ENCODE measurements around the gene CRYGC. TPM values are rescaled to one million over a fixed set of nuclear protein-coding genes. Genes with fewer than 3 reads are reported as not detected.

Gene CRYGC, protein sequence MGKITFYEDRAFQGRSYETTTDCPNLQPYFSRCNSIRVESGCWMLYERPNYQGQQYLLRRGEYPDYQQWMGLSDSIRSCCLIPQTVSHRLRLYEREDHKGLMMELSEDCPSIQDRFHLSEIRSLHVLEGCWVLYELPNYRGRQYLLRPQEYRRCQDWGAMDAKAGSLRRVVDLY
- not detected for total RNA-seq

GRCh38 chr2:208129744-208130711 is at the start of gene CRYGC:
Gene CRYGC, minus strand, starts transcription at chr2:208129828. Its CDS starts 36 bp downstream, at chr2:208129792.
- ChIA-PET POLR2A (no interaction called here), CTCF (no interaction called here)
- peaks cover 7% of the 10 kb centered on the region for H3K4me1 Mint-ChIP-seq
- H3K36me3 Mint-ChIP-seq (ENCODE audit: low read depth), result no peaks in the 10 kb centered on the region
- peaks cover 11% of the 10 kb centered on the region for H3K27me3 Mint-ChIP-seq
- no peak within 1 kb of the TSS for H3K4me3 Mint-ChIP-seq
- no peaks in the 10 kb centered on the region for H3K9me3 Mint-ChIP-seq
- no peak within 1 kb of the TSS for H3K27ac Mint-ChIP-seq
- no peak for DNase-seq

DNA sequence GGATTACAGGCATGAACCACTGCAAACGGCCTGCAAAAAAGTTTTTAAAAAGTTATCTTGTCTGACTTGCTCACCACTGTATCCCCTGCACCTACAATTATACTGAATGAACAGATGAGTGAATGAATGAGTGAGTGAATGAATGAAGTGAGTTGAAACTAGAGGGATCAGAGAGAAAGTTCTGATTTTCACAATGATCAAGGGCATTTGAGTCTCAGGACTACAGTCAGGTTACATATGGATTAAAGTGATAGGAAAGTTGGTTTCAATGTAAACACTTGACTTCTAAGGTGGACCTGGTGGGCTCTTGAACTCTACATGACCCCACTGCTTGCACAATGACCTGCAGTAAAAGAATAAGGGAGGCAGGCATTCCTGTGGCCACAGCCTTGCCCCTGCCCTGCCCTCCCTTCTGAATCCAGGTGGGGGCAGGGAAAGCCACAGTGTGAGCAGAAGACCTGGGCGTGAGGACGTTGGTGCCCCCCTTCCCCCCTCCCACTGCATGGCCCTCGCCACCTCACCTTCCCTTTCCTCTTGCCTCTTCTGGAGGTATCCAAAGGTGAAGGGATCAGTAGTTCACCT is 49.5 kb upstream of the CRYGC start:
- CTCF ChIA-PET, result no interaction called here
- Mint-ChIP-seq H3K9me3 (no peaks in the 10 kb centered on the region), H3K4me1 (peaks cover 3% of the 10 kb centered on the region), H3K4me3 (no peak overlapping the region), H3K36me3 (ENCODE audit: low read depth) (no peaks in the 10 kb centered on the region), H3K27me3 (peaks cover 8% of the 10 kb centered on the region), H3K27ac (no peak overlapping the region)
- DNase-seq, result no peak
- POLR2A ChIA-PET, result no interaction called here

- POLR2A ChIA-PET, result no interaction called here
- DNase-seq, result no peak
- H3K36me3 Mint-ChIP-seq (ENCODE audit: low read depth), result no peaks in the 10 kb centered on the region
- H3K27ac Mint-ChIP-seq, result no peak overlapping the region
- no peaks in the 10 kb centered on the region for H3K27me3 Mint-ChIP-seq
- no peaks in the 10 kb centered on the region for H3K9me3 Mint-ChIP-seq
- CTCF ChIA-PET, result interaction anchor here (0.6 to 1.3 kb wide), 5 partner anchors 8 to 1692 kb away, joined by 3 to 10 read pairs (median 3); partner anchors contain the start of gene IDH1
- no peak overlapping the region for H3K4me3 Mint-ChIP-seq
- H3K4me1 Mint-ChIP-seq, result peaks cover 5% of the 10 kb centered on the region
These were observed 46.2 kb upstream of the CRYGC start for GRCh38 chr2:208175840-208176153.

DNA sequence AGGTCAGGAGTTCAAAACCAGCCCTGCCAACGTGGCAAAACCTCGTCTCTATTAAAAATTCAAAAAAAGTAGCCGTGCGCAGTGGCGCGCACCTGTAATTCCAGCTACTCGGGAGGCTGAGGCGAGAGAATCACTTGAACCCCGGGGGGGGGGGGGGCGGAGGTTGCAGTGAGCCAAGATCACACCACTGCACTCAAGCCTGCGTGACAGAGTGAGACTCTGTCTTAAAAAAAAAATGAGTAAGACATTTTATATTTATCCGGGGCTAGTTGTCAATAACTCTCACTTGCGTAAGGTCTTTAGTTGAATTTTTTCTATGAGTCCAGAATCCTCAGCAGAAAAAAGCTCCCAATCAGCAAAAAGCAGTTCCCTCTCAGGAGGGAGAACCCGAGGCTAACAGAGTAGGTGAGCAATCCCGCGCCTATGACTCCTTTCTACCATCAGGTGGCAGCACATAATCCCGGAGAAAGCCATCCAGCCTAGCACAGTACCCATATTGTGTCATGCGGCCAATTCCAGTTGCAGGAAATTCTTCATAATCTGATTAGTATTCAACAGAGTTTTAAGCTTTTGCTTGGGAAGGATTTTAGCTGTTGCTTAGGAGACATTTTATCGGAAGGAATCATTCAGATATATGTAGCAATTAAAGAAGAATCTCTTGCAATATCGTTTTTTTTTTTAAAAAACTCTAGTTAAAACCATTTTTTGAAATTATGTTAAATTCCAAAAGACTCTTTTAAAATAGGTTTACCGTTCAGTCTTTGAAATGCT is 45.6 kb upstream of the CRYGC start:
- DNase-seq, result peak; percentile 63
- Mint-ChIP-seq H3K4me1 (peaks cover 5% of the 10 kb centered on the region), H3K9me3 (no peaks in the 10 kb centered on the region), H3K27ac (no peak overlapping the region), H3K4me3 (no peak overlapping the region), H3K27me3 (peaks cover under 1% of the 10 kb centered on the region), H3K36me3 (ENCODE audit: low read depth) (no peaks in the 10 kb centered on the region)
- CTCF ChIA-PET, result interaction anchor here (0.6 to 1.3 kb wide), 5 partner anchors 8 to 1693 kb away, joined by 3 to 10 read pairs (median 3); partner anchors contain the start of gene IDH1
- POLR2A ChIA-PET, result no interaction called here

DNA sequence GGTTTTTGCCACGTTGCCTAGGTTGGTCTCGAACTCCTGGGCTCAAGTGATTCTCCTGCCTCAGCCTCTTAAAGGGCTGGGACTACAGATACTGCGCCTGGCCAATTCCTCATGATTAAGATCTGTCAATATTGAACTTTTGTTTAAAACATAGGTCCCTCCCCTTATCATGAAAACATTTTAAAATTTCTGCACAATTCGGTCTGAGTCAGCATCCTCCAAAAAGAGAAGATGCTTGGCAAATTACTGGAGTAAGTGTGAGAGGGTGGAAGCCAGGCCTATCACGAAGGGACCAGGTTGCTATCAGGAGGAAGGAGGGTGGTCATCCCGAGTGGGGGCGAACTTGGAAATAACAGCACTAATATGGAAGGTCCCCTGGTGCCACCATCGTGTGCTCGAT is 44.5 kb upstream of the CRYGC start:
- H3K4me1 Mint-ChIP-seq, result peaks cover 5% of the 10 kb centered on the region
- no peak overlapping the region for H3K4me3 Mint-ChIP-seq
- DNase-seq, result no peak
- peaks cover 4% of the 10 kb centered on the region for H3K27me3 Mint-ChIP-seq
- ChIA-PET CTCF (interaction anchor here (1.3 kb wide), 1 partner anchor 32 kb away, joined by 3 read pairs; no protein-coding TSS in a partner anchor), POLR2A (no interaction called here)
- H3K27ac Mint-ChIP-seq, result no peak overlapping the region
- H3K9me3 Mint-ChIP-seq, result no peaks in the 10 kb centered on the region
- H3K36me3 Mint-ChIP-seq (ENCODE audit: low read depth), result no peaks in the 10 kb centered on the region

DNA sequence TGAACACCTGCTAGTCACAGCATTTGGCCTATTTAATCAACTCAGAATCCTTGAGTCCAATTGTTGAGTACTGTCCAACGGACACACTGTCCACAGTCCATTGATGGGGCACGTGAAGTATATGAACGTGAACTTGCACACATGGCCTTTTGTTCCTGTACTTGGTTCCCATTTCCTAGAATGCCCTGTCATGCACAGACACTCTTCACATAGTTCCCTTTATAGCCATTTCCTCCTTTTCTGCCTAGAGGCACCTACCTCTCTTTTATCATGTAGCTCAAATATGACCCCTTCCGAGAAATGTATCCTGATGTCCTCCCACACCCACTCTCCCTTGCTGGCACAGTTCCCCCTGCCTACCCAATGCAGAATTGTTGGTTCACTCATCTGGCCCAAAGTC is 42.5 kb upstream of the CRYGC start:
- Mint-ChIP-seq H3K27me3 (peaks cover 4% of the 10 kb centered on the region), H3K4me1 (peaks cover 5% of the 10 kb centered on the region), H3K9me3 (no peaks in the 10 kb centered on the region), H3K36me3 (ENCODE audit: low read depth) (no peaks in the 10 kb centered on the region), H3K4me3 (no peak overlapping the region), H3K27ac (no peak overlapping the region)
- ChIA-PET POLR2A (no interaction called here), CTCF (no interaction called here)
- DNase-seq, result no peak

DNA sequence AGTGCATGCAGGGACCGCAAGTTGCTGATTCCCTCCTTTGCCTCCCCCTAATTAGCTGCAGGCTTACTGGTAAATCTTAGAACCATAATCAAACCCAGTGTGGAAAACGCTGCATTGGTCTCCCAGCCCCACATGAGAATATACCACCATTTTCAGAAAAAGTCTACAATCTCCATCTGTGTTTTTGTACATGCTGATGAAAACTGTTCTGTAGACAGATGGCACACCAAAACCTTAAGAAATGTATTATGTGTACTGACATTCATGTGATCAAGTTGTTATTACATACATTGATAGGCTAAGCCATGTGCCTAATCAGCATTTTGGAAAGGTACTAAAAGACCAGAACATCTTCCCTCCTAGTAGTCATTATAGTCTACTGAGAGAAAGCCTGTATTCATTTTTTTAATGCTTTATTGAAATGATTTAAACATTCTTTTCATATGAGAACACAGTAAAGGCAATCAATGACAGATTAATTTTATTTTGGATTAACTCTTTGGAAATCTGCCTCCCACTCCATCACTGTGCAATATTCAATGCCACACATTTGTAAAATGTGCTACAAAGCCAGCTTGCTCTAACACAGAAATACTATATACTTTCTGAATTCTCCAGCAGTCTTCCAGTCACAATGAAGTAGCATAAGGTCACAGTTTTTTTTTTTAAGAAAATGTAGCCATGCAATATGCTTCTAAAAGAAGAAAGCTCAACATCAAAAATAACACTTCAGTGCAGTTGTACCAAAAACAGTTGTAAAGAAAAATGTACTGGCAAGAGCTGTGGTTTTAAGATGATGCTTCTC is 35.5 kb upstream of the CRYGC start:
- ChIA-PET POLR2A (no interaction called here), CTCF (interaction anchor here (1.6 kb wide), 1 partner anchor 62 kb away, joined by 3 read pairs; no protein-coding TSS in a partner anchor)
- peaks cover 14% of the 10 kb centered on the region for H3K27me3 Mint-ChIP-seq
- no peak overlapping the region for H3K27ac Mint-ChIP-seq
- H3K4me3 Mint-ChIP-seq, result no peak overlapping the region
- H3K4me1 Mint-ChIP-seq, result no peaks in the 10 kb centered on the region
- no peaks in the 10 kb centered on the region for H3K36me3 Mint-ChIP-seq (ENCODE audit: low read depth)
- DNase-seq, result no peak
- no peaks in the 10 kb centered on the region for H3K9me3 Mint-ChIP-seq

DNA sequence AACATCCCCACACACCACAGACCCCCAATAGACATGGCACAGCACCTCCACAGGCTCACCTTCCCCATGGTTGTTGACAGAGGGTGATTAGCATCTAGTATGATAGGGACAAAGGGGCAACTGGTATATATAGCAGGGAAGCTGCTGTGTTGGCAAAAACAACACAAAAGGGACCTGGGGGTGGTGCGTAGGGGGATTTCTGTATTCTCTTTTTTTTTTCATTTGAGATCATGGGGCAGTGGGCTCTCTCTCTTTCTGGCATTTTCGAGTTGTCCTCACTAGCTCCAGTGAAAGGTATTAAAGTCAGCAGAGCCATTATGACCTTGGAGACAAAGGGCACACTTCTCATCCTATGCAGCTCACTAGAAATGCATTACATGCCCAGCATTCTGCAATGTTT is 33.9 kb upstream of the CRYGC start, which contains the start of gene CRYGA:
Gene CRYGA (minus strand): TSS at position 101 of the 400 bp plus-strand sequence. CDS start 33 bp downstream, at position 68.
- no peak for DNase-seq
- ChIA-PET CTCF (interaction anchor here (0.6 kb wide), 1 partner anchor 71 kb away, joined by 3 read pairs; no protein-coding TSS in a partner anchor), POLR2A (no interaction called here)
- H3K27ac Mint-ChIP-seq, result no peak within 1 kb of the TSS
- H3K4me3 Mint-ChIP-seq, result no peak within 1 kb of the TSS
- no peaks in the 10 kb centered on the region for H3K4me1 Mint-ChIP-seq
- H3K27me3 Mint-ChIP-seq, result peaks cover 12% of the 10 kb centered on the region
- H3K36me3 Mint-ChIP-seq (ENCODE audit: low read depth), result no peaks in the 10 kb centered on the region
- H3K9me3 Mint-ChIP-seq, result no peaks in the 10 kb centered on the region

DNA sequence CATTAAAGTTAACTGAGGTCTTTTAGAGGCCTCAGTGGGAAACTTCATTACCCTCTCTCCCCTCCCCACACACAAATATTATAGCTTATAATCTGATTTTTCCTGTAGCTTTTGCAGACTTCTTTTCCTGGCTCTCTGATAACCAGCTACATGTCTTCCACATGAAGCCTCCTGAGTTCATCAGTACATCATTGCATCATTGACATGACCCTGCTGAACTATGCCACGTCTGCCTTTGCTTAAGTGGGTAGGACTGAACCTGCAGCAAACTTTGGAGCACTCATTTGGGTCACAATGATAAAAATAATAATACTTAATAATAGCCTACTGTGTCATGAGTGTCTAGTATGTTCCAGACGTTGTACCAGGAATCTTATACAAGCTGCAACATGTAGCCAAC is 26.8 kb upstream of the CRYGC start:
- Mint-ChIP-seq H3K4me3 (no peak overlapping the region), H3K9me3 (no peaks in the 10 kb centered on the region), H3K36me3 (ENCODE audit: low read depth) (no peaks in the 10 kb centered on the region), H3K27ac (no peak overlapping the region), H3K4me1 (no peaks in the 10 kb centered on the region), H3K27me3 (peaks cover 7% of the 10 kb centered on the region)
- ChIA-PET CTCF (no interaction called here), POLR2A (no interaction called here)
- no peak for DNase-seq

DNA sequence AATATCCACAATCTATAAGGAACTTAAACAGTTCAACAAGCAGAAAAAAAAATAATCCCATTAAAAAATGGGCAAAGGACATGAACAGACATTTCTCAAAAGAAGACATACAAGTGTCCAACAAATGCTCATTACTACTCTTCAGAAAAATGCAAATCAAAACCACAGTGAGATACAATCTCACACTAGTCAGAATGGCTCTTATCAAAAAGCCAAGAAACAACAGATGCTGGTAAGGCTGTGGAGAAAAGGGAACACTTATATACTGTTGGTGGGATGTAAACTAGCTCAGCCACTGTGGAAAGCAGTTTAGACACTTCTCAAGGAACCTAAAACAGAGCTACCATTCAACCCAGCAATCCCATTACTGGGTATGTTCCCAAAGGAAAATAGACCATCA is 23.5 kb upstream of the CRYGC start:
- Mint-ChIP-seq H3K27me3 (peaks cover 10% of the 10 kb centered on the region), H3K36me3 (ENCODE audit: low read depth) (no peaks in the 10 kb centered on the region), H3K27ac (no peak overlapping the region), H3K4me1 (no peaks in the 10 kb centered on the region), H3K4me3 (no peak overlapping the region), H3K9me3 (no peaks in the 10 kb centered on the region)
- ChIA-PET CTCF (no interaction called here), POLR2A (no interaction called here)
- no peak for DNase-seq

DNA sequence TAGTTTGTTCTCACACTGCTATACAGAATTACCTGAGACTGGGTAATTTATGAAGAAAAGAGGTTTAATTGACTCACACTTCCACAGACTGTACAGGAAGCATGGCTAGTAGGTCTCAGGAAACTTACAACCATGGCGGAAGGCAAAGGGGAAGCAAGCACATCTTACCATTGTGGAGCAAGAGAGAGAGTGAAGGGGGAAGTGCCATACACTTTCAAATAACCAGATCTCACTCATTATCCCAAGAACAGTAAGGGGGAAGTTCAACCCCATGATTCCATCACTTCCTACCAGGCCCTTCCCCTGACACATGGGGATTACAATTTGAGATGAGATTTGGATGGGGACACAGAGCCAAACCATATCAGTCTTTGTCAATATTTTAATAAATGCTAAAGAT is 21.3 kb upstream of the CRYGC start:
- no peaks in the 10 kb centered on the region for H3K36me3 Mint-ChIP-seq (ENCODE audit: low read depth)

GRCh38 chr2:208150094-208150493 is 20.5 kb upstream of the CRYGC start:
- no peak for DNase-seq
- Mint-ChIP-seq H3K36me3 (ENCODE audit: low read depth) (no peaks in the 10 kb centered on the region), H3K27ac (no peak overlapping the region), H3K9me3 (no peaks in the 10 kb centered on the region), H3K27me3 (peaks cover 10% of the 10 kb centered on the region), H3K4me1 (no peaks in the 10 kb centered on the region), H3K4me3 (no peak overlapping the region)
- POLR2A ChIA-PET, result no interaction called here
- CTCF ChIA-PET, result no interaction called here

More for the DNA sequence above, 21.3 kb upstream of the CRYGC start:
- DNase-seq, result no peak
- Mint-ChIP-seq H3K27me3 (peaks cover 10% of the 10 kb centered on the region), H3K4me3 (no peak overlapping the region), H3K27ac (no peak overlapping the region), H3K9me3 (no peaks in the 10 kb centered on the region), H3K4me1 (no peaks in the 10 kb centered on the region)
- CTCF ChIA-PET, result no interaction called here
- POLR2A ChIA-PET, result no interaction called here
